ENCODE data around the gene SCO2. TPM values are rescaled to one million over a fixed set of nuclear protein-coding genes. Genes with fewer than 3 reads are reported as not detected.

The SCO2 gene
- total and polyA plus RNA-seq, 9 of the 15 experiments (the other 6 are each of a cell fraction or from before 2014, with no cell fraction given) = 0.34 to 4.0 (median 1.1) TPM; not detected in 3

DNA sequence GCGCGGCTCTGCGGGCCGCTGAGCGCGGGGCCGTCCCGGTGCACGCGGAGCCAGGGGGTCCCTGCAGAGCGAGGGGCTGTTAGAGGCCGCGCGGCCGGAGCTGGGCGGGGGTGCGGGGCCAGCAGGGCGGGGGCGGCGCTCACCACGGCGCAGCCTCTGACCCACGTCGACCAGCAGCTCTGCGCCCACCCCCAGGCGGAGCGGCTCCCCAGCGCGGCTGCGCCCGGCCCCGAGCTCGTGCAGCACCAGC, 385 bp upstream of the SCO2 start (continued):
- TF ChIP-seq SIX5 (IDR thresholded peaks at IDR 0.05; ENCODE audit: borderline replicate concordance in 1 of 2, insufficient read depth in 1 of 2, low read depth in 1 of 2, low read length in 2 of 2) (no peak), ZC3H4 (CRISPR knock-in tag; IDR thresholded peaks at IDR 0.05; ENCODE audit: borderline replicate concordance) (no peak), ELF4 (CRISPR knock-in tag; IDR thresholded peaks at IDR 0.05) (no peak), MEF2D (tag; conservative IDR thresholded peaks at IDR 0.05; ENCODE audit: low read depth) (no peak), CBX2 (IDR thresholded peaks at IDR 0.05; ENCODE audit: insufficient read depth, low read length, poor library complexity, severe bottlenecking) (no peak), EP300 (IDR thresholded peaks at IDR 0.05; ENCODE audit: low read length) (no peak), SMARCB1 (IDR thresholded peaks at IDR 0.05; ENCODE audit: insufficient read length, low read depth) (no peak), NUFIP1 (IDR thresholded peaks at IDR 0.05; ENCODE audit: partially characterized antibody) (no peak)
- TF ChIP-seq, protein P1, sequence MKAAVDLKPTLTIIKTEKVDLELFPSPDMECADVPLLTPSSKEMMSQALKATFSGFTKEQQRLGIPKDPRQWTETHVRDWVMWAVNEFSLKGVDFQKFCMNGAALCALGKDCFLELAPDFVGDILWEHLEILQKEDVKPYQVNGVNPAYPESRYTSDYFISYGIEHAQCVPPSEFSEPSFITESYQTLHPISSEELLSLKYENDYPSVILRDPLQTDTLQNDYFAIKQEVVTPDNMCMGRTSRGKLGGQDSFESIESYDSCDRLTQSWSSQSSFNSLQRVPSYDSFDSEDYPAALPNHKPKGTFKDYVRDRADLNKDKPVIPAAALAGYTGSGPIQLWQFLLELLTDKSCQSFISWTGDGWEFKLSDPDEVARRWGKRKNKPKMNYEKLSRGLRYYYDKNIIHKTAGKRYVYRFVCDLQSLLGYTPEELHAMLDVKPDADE (conservative IDR thresholded peaks at IDR 0.05; ENCODE audit: control insufficient read depth, low read depth, low read length) = no peak
- TF ChIP-seq, protein P2, sequence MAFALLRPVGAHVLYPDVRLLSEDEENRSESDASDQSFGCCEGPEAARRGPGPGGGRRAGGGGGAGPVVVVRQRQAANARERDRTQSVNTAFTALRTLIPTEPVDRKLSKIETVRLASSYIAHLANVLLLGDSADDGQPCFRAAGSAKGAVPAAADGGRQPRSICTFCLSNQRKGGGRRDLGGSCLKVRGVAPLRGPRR (CRISPR knock-in tag; IDR thresholded peaks at IDR 0.05) = no peak
- TF ChIP-seq, protein P3, sequence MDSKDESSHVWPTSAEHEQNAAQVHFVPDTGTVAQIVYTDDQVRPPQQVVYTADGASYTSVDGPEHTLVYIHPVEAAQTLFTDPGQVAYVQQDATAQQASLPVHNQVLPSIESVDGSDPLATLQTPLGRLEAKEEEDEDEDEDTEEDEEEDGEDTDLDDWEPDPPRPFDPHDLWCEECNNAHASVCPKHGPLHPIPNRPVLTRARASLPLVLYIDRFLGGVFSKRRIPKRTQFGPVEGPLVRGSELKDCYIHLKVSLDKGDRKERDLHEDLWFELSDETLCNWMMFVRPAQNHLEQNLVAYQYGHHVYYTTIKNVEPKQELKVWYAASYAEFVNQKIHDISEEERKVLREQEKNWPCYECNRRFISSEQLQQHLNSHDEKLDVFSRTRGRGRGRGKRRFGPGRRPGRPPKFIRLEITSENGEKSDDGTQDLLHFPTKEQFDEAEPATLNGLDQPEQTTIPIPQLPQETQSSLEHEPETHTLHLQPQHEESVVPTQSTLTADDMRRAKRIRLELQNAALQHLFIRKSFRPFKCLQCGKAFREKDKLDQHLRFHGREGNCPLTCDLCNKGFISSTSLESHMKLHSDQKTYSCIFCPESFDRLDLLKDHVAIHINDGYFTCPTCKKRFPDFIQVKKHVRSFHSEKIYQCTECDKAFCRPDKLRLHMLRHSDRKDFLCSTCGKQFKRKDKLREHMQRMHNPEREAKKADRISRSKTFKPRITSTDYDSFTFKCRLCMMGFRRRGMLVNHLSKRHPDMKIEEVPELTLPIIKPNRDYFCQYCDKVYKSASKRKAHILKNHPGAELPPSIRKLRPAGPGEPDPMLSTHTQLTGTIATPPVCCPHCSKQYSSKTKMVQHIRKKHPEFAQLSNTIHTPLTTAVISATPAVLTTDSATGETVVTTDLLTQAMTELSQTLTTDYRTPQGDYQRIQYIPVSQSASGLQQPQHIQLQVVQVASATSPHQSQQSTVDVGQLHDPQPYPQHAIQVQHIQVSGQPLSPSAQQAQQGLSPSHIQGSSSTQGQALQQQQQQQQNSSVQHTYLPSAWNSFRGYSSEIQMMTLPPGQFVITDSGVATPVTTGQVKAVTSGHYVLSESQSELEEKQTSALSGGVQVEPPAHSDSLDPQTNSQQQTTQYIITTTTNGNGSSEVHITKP (IDR thresholded peaks at IDR 0.05; ENCODE audit: partially characterized antibody) = no peak
